Stomach (tissue), 9 donors: ENCODE data around the gene CELF5. TPM values are rescaled to one million over a fixed set of nuclear protein-coding genes. Genes with fewer than 3 reads are reported as not detected.

ENCODE experiments used
- DNase-seq, 2 donors: peaks; one replicate each; pipeline versions ENCODE4 v3.0.0 to v3.0.0-alpha.2; 2013 to 2019
- H3K27ac ChIP-seq, 5 donors: fragments of 200-600 bp in 4 of 5; sonication (generic) in 4 of 5; one replicate each; pipeline ENCODE4 v1.5.1; 2013 to 2019; ENCODE audit warnings: mild to moderate bottlenecking in 1 of 5, moderate library complexity in 1 of 5
- H3K27me3 ChIP-seq, 3 donors: fragments of 200-600 bp; sonication (generic); one replicate each; pipeline ENCODE4 v1.5.1; 2017 to 2019; ENCODE audit warnings: mixed run types in 1 of 3
- H3K36me3 ChIP-seq, 4 donors: fragments of 200-600 bp; sonication (generic); 1 replicate in 3 of 4; 2 replicates in 1 of 4; pipeline ENCODE4 v1.5.1; 2016 to 2019
- H3K4me1 ChIP-seq, 4 donors: fragments of 200-600 bp; sonication (generic); one replicate each; pipeline ENCODE4 v1.5.1; 2016 to 2019
- H3K4me3 ChIP-seq, 4 donors: fragments of 200-600 bp; sonication (generic) in 3 of 4; one replicate each; pipeline ENCODE4 v1.5.1; 2016 to 2019; ENCODE audit warnings: mild to moderate bottlenecking in 1 of 4
- H3K9me3 ChIP-seq, 4 donors: fragments of 200-600 bp; sonication (generic); one replicate each; pipeline ENCODE4 v1.5.1; 2016 to 2019
- EP300 ChIP-seq: sonication (generic); formaldehyde crosslinking; IDR thresholded peaks from one replicate; pipeline ENCODE4 v1.6.1; 2017; ENCODE audit warnings: antibody characterized with exemption
- POLR2A ChIP-seq, 4 donors: fragments of 450-650 bp; IDR thresholded peaks; one replicate each; pipeline ENCODE4 v1.6.1; 2016; ENCODE audit warnings: antibody characterized with exemption in 4 of 4, control low read depth in 2 of 4, mild to moderate bottlenecking in 1 of 4, moderate library complexity in 1 of 4
- POLR2AphosphoS5 ChIP-seq, 3 donors: sonication (generic); formaldehyde crosslinking; IDR thresholded peaks; one replicate each; pipeline ENCODE4 v1.6.1; 2016; ENCODE audit warnings: antibody characterized with exemption in 3 of 3
- WGBS, 5 donors: extraction: QIAGEN DNeasy Blood & Tissue Kit in 3 of 5; methylation state at CpG; one replicate each; pipeline versions ENCODE4 v1.1.5 to v1.1.7; 2013 to 2018; 5-methylcytosine and 5-hydroxymethylcytosine counted together
- intact Hi-C: fragments of 100-400 bp; cut with DNase I; formaldehyde crosslinking; loops from one replicate; pipeline ENCODE4 v1.15.1; 2023; ENCODE audit warnings: low total_unique reads
- polyA plus RNA-seq, 3 donors: library from polyadenylated mRNA; stranded (reverse); fragments of 200-250 nt; gene quantifications; one replicate each; pipeline ENCODE4 v1.2.3, GENCODE V29; 2013
- total RNA-seq, 5 donors: library from RNA; depleted of rRNA; stranded (reverse); fragments of >200 nt; gene quantifications; one replicate each; pipeline versions ENCODE4 v1.1.0 to v1.2.3, GENCODE V29; 2014 to 2016
- TF ChIP-seq, protein P1 (sequence below), 7 experiments: fragments of 450-650 bp in 4 of 7; fragments of 200-600 bp in 3 of 7; sonication (generic) in 3 of 7; IDR thresholded peaks; one replicate each; pipeline ENCODE4 v1.5.1; 2016 to 2019; ENCODE audit warnings: antibody characterized with exemption in 7 of 7, control low read depth in 2 of 7, mild to moderate bottlenecking in 1 of 7
- donor health status: healthy with polysubstance abuse.
- donor health status: Bipolar disorder and iron deficiency.
- donor health status: healthy.

CELF5 gene
- total and polyA plus RNA-seq, 8 donors: 0.18 TPM; not detected in 6

DNA sequence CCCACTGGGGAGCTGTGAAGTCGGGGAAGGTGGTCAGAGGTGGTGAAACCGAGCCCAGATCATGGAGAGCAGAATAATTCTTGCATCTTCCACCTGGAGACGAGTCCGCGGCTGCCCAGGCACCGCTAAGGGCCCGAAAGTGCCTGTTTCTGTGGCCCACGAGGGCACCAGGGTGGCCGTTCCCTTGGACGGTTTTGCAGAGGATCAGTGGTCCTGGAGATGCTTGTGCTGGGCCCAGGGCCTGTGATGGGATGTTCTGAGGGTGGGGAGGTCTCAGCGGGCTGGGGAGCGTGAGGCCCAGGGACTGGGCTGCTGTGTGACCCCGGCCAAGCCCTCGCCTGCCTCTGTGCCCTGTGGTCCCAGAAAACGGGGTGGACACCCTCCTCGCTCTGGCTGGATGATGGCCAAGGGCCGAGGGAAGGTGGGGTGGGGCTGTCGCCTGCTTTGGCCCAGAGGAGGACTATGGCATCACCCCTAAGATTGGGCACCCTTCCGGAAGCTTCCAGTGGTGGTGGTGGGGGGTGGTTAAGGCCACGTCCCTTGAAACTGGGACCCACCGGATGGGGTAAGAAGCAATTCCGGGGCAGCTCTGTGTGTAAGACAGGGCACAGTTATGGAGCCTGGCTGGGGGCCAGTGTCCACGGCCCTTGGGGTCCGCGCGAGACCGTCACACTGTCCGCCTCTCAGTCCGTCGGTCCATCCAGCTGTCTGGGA, 90.7 kb downstream of the CELF5 start:
- H3K4me1 ChIP-seq: no peaks in the 10 kb centered on the region
- H3K27me3 ChIP-seq: peaks cover 0 to 96% (median 39%) of the 10 kb centered on the region in 3 donors
- intact Hi-C loops: no loop called here
- H3K9me3 ChIP-seq: no peaks in the 10 kb centered on the region
- DNase-seq: no peak
- H3K36me3 ChIP-seq: no peaks in the 10 kb centered on the region
- no peak overlapping the region for H3K27ac ChIP-seq
- TF ChIP-seq EP300 (no peak), POLR2AphosphoS5 (IDR thresholded peaks at IDR 0.05) (no peak), POLR2A (IDR thresholded peaks at IDR 0.05) (no peak)
- TF ChIP-seq, protein P1, sequence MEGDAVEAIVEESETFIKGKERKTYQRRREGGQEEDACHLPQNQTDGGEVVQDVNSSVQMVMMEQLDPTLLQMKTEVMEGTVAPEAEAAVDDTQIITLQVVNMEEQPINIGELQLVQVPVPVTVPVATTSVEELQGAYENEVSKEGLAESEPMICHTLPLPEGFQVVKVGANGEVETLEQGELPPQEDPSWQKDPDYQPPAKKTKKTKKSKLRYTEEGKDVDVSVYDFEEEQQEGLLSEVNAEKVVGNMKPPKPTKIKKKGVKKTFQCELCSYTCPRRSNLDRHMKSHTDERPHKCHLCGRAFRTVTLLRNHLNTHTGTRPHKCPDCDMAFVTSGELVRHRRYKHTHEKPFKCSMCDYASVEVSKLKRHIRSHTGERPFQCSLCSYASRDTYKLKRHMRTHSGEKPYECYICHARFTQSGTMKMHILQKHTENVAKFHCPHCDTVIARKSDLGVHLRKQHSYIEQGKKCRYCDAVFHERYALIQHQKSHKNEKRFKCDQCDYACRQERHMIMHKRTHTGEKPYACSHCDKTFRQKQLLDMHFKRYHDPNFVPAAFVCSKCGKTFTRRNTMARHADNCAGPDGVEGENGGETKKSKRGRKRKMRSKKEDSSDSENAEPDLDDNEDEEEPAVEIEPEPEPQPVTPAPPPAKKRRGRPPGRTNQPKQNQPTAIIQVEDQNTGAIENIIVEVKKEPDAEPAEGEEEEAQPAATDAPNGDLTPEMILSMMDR (IDR thresholded peaks at IDR 0.05): no peak
- no peak overlapping the region for H3K4me3 ChIP-seq
- 66 to 82% (median 76%) methylated on average over 6 to 30 of the region's 30 CpGs for WGBS, 5 donors

DNA sequence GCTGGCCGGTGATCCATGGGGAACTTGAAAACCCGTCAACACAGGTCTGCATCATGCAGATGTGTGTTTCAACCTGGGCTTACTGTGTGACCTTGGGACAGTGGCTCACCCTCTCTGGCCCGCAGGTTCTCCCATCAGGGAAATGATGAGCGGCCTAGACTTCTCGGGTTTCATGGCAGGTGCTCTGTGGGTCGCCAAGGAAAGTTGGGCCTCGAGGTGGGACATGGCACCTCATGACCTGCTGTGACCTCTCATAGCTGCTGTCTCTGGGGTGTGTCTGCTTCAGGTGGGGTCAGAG, 91.2 kb downstream of the CELF5 start:
- Histone ChIP-seq H3K4me3 (no peak overlapping the region), H3K27me3 (peaks cover 0 to 96% (median 44%) of the 10 kb centered on the region in 3 donors), H3K36me3 (no peaks in the 10 kb centered on the region), H3K9me3 (no peaks in the 10 kb centered on the region), H3K27ac (no peak overlapping the region), H3K4me1 (no peaks in the 10 kb centered on the region)
- 71 to 85% (median 81%) methylated on average over 6 to 7 of the region's 7 CpGs for WGBS, 5 donors
- intact Hi-C loops: no loop called here
- no peak for TF ChIP-seq POLR2A (IDR thresholded peaks at IDR 0.05)
- TF ChIP-seq, protein P1 (IDR thresholded peaks at IDR 0.05): no peak
- no peak for TF ChIP-seq POLR2AphosphoS5 (IDR thresholded peaks at IDR 0.05)
- TF ChIP-seq EP300: no peak
- DNase-seq: no peak

DNA sequence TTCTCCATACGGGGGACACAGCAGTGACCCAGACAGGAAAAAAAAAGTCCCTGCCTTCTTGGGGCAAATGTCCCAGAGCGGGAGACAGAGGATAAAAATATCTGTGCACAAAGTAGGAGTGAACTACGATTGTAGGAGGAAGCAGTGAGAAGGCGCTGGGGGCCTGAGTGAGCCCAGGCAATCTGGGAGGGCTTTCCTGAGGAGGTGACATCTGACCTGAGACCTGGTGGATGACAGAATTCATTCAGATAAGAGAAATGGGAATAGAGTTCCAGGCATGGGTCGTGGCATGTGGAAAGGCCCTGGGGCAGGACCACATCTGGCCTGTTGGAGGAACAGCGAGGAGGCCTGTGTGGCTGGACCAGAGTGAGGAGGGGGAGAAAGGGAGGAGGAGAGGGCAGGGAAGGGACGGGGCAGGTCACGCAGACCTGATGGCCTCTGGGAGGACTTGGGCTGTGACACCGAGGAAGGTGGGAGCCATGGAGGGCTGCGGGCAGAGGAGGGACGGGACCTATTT, 91.7 kb downstream of the CELF5 start:
- intact Hi-C loops: no loop called here
- DNase-seq: no peak
- TF ChIP-seq POLR2A (IDR thresholded peaks at IDR 0.05): no peak
- TF ChIP-seq, protein P1 (IDR thresholded peaks at IDR 0.05): no peak
- no peak for TF ChIP-seq POLR2AphosphoS5 (IDR thresholded peaks at IDR 0.05)
- TF ChIP-seq EP300: no peak
- H3K36me3 ChIP-seq: no peaks in the 10 kb centered on the region
- no peaks in the 10 kb centered on the region for H3K9me3 ChIP-seq
- no peak overlapping the region for H3K27ac ChIP-seq
- 77 to 88% (median 82%) methylated on average over 11 of the region's 11 CpGs for WGBS, 5 donors
- H3K4me3 ChIP-seq: no peak overlapping the region
- no peaks in the 10 kb centered on the region for H3K4me1 ChIP-seq
- H3K27me3 ChIP-seq: peaks cover 0 to 98% (median 44%) of the 10 kb centered on the region in 3 donors

DNA sequence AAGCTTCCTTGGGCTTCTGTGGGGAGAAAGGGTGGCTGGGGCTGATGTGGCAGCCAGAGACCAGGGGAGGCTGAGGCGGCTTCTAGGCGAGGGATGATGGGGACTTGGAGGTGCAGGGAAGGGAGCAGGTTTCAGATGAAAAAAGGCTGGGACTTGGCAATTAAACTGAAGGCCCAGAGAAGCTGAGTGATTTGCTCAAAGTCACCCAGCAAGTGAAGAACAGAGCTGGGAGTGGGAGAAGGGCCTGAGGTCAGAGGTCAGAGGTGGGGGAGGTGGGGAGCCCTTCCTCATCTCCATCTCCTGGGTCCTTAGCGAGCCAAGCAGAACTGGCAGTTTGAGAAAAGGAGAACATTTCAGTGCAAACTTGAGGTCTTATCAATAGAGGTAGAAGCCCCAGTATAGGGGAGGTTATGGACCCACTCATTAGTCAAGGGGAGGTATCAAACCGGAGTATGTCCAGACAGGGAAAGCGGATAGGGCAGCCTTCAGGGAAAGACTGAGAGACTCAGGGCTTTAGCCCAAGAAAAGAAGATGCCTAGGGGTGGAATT, 92.3 kb downstream of the CELF5 start:
- H3K4me3 ChIP-seq: no peak overlapping the region
- intact Hi-C loops: no loop called here
- 82 to 85% (median 84%) methylated on average over 5 of the region's 5 CpGs for WGBS, 5 donors
- TF ChIP-seq EP300: no peak
- TF ChIP-seq, protein P1 (IDR thresholded peaks at IDR 0.05): no peak
- TF ChIP-seq POLR2A (IDR thresholded peaks at IDR 0.05): no peak
- TF ChIP-seq POLR2AphosphoS5 (IDR thresholded peaks at IDR 0.05): no peak
- no peaks in the 10 kb centered on the region for H3K36me3 ChIP-seq
- DNase-seq: no peak
- no peak overlapping the region for H3K27ac ChIP-seq
- no peaks in the 10 kb centered on the region for H3K9me3 ChIP-seq
- H3K27me3 ChIP-seq: peaks cover 0 to 98% (median 47%) of the 10 kb centered on the region in 3 donors
- no peaks in the 10 kb centered on the region for H3K4me1 ChIP-seq
